Lung (tissue), 12 donors: ENCODE data around the gene ERMAP. TPM values are rescaled to one million over a fixed set of nuclear protein-coding genes. Genes with fewer than 3 reads are reported as not detected.
A peak's percentile ranks its signal among the peaks of the same experiment; 100 is the strongest.

Experiments
- ATAC-seq: fragments of 200-7000 bp; cut with Tn5 transposase; one replicate; pipeline ENCODE4 v1.9.1; 2020; ENCODE audit warnings: moderate number of reproducible peaks; ENCODE audit not compliant: insufficient read depth, low FRiP score
- DNase-seq, 3 donors: peaks; one replicate each; pipeline ENCODE4 v3.0.0-alpha.2; 2013 to 2017
- H3K27ac ChIP-seq, 2 donors: one replicate each; pipeline ENCODE4 v1.5.1; 2013; ENCODE audit warnings: mild to moderate bottlenecking in 2 of 2, moderate library complexity in 2 of 2, control low read depth in 1 of 2, inconsistent platforms in 1 of 2, low read depth in 1 of 2, low read length in 1 of 2
- H3K27me3 ChIP-seq, 3 donors: one replicate each; pipeline ENCODE4 v1.5.1; 2013; ENCODE audit warnings: low read length in 2 of 3; ENCODE audit not compliant: control insufficient read depth in 3 of 3, insufficient read depth in 3 of 3
- H3K36me3 ChIP-seq, 4 donors: one replicate each; pipeline ENCODE4 v1.5.1; 2013; ENCODE audit warnings: low read length in 4 of 4, mild to moderate bottlenecking in 1 of 4, moderate library complexity in 1 of 4; ENCODE audit not compliant: control insufficient read depth in 4 of 4, insufficient read depth in 4 of 4
- H3K4me1 ChIP-seq, 5 donors: one replicate each; pipeline ENCODE4 v1.5.1; 2013; ENCODE audit warnings: low read length in 5 of 5, mild to moderate bottlenecking in 2 of 5, moderate library complexity in 1 of 5; ENCODE audit not compliant: control insufficient read depth in 5 of 5, insufficient read depth in 5 of 5
- H3K4me3 ChIP-seq: one replicate; pipeline ENCODE4 v1.5.1; 2013; ENCODE audit warnings: mild to moderate bottlenecking, control low read depth, moderate library complexity
- H3K9ac ChIP-seq, 2 donors: one replicate each; pipeline ENCODE4 v1.5.1; 2013; ENCODE audit warnings: low read length in 2 of 2, control low read depth in 1 of 2; ENCODE audit not compliant: insufficient read depth in 1 of 2
- H3K9me3 ChIP-seq, 4 donors: one replicate each; pipeline ENCODE4 v1.5.1; 2013; ENCODE audit warnings: low read length in 3 of 4, mild to moderate bottlenecking in 1 of 4, moderate library complexity in 1 of 4; ENCODE audit not compliant: control insufficient read depth in 4 of 4, insufficient read depth in 3 of 4
- WGBS, 2 donors: extraction: QIAGEN DNeasy Blood & Tissue Kit; methylation state at CpG; one replicate each; pipeline ENCODE4 v1.1.7; 2013; 5-methylcytosine and 5-hydroxymethylcytosine counted together
- polyA plus RNA-seq, 2 donors: library from polyadenylated mRNA; stranded (reverse); fragments of 200-250 nt; gene quantifications; one replicate each; pipeline ENCODE4 v1.2.1, GENCODE V29; 2013
- total RNA-seq, 2 donors: library from RNA; depleted of rRNA in 1 of 2; stranded (reverse); fragments of >200 nt in 1 of 2; gene quantifications; one replicate each; pipeline ENCODE4 v1.2.1, GENCODE V29; 2014 to 2021
- TF ChIP-seq, protein P1 (sequence below): IDR thresholded peaks from 2 replicates; pipeline ENCODE4 v1.5.1; 2012; ENCODE audit warnings: mild to moderate bottlenecking; ENCODE audit errors: control extremely low read depth, extremely low read depth
- donor health status: control.
- donor health status: control.
- donor health status: Bipolar disorder and iron deficiency.
- donor health status: healthy.
- donor health status: DM: yes; HTN: yes; CAD: no.

ERMAP gene
- total and polyA plus RNA-seq, 4 donors = 4.8 to 19.8 (median 10.6) TPM

DNA sequence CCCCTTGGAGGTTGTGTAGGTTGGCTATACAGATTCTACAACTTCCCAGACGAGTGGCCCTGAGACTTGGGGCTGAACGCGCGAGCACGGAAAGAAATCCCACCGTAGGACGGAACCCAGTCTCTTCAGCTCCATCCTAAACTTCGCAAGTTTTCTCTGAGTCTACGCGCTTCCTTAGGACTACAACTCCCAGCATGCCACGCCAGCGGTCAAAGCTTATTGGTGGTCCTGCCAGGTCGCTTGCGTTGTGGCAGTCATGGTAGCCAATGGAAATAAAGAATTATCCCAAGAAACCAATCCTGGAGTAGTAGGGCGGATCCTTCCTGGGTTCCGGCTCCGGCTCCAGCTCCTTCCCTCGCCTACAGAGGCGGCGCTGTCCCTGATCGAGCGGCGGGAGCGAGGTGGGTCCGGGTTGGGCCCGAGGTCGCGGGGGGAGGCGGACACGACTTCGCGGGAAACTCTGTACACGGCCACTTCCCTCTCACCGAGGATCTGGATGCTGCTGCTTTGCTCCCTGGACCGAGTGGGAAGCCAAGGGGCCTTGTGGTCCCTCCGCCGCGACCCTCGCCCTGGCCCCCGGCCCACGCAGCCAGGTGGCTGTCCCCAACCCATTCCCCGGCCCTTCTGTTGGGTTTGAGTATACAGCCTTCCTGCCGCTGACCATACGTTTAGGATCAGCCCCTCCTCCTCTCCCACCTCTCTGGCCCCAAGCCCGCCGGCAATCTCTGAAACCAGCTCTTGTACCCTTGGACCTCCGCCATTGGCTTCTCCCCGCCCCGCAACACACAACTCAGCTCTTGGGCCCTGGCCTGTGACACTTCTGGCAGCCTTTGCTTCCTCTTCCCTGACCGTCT, 29.6 kb downstream of the ERMAP start, which contains the start of gene ZNF691:
TSS of gene ZNF691 (plus strand) at position 357 of the 854 bp plus-strand sequence. CDS start 3,046 bp downstream, outside the sequence.
- peak; percentile 96 for ATAC-seq
- peak within 1 kb of the TSS; percentile 68 to 90 for H3K27ac ChIP-seq

DNA sequence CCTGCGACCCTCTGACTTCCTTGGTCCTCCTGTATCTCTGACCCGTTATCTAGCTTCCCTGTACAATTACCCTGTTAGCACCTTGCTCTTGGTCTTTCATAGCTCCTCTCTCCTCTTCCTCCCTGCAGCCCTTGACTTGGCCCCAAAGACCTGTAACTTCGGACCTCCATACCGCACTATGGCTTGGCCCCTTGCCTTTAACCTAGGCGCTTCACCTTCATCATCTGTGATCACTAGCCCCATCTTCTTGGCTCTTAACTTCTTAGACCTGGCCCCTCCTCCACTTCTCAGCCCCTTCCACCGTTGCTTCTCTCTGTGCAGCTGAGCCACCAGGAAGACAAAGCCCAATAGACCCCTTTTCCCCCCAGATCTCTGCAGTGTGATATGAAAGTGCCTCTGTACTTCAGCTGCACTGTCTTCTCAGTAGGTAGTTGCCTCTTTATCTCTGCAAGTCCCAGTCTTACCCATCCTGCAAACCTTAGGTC, 30.2 kb downstream of the ERMAP start:
- H3K27ac ChIP-seq = peak overlapping the region; percentile 34 to 68

More for the DNA sequence above, 29.6 kb downstream of the ERMAP start, which contains the start of gene ZNF691:
- no peaks in the 10 kb centered on the region for H3K27me3 ChIP-seq
- H3K9me3 ChIP-seq = peaks cover 0 to 10% (median 0%) of the 10 kb centered on the region in 4 donors
- peaks cover 2 to 17% (median 6%) of the 10 kb centered on the region in 5 donors for H3K4me1 ChIP-seq
- H3K4me3 ChIP-seq = peak within 1 kb of the TSS; percentile 81
- peak within 1 kb of the TSS; percentile 65 to 85 for H3K9ac ChIP-seq
- 1% methylated on average over 50 of the region's 50 CpGs for WGBS, 2 donors
- TF ChIP-seq, protein P1, sequence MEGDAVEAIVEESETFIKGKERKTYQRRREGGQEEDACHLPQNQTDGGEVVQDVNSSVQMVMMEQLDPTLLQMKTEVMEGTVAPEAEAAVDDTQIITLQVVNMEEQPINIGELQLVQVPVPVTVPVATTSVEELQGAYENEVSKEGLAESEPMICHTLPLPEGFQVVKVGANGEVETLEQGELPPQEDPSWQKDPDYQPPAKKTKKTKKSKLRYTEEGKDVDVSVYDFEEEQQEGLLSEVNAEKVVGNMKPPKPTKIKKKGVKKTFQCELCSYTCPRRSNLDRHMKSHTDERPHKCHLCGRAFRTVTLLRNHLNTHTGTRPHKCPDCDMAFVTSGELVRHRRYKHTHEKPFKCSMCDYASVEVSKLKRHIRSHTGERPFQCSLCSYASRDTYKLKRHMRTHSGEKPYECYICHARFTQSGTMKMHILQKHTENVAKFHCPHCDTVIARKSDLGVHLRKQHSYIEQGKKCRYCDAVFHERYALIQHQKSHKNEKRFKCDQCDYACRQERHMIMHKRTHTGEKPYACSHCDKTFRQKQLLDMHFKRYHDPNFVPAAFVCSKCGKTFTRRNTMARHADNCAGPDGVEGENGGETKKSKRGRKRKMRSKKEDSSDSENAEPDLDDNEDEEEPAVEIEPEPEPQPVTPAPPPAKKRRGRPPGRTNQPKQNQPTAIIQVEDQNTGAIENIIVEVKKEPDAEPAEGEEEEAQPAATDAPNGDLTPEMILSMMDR = peak; percentile 10
- DNase-seq = peak; percentile 96 to 99 (median 98)
- H3K36me3 ChIP-seq = peaks cover 4 to 23% (median 16%) of the 10 kb centered on the region in 4 donors

DNA sequence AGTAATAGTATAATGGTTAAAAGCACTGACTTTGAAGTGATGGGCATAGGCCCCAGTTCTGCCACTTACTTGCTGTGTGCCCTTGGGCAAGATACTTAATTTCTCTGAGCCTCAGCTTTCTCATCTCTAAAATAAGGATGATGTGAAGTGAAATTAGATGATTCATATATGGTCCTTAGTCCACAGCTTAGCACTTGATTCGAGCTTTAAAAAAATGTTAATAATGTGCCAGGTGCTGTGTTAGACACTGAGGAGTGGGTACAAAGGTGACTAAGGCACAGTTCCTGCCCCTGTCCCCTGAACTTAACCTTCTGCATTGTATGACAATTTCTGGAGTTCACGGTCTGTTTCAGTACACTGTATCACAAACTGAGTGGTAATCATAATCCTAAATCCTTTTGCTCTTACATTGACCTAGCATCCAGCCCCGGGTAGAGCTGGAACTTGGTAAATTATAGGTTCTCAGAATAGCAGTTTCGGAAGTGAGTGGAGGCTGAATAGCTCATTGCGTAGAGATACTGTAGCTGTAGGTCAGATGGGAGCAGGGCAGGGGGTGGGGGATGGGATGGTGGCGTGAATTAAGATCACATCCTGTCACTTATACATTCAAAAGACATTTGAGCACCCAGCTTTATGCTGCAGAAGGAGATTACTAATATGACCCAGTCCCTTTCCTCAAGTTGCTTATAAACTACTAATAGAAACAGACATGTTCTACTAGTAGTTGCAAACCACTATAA, 31.0 kb downstream of the ERMAP start:
- ATAC-seq = no peak

More for the DNA sequence above, 30.2 kb downstream of the ERMAP start:
- Histone ChIP-seq H3K27me3 (no peaks in the 10 kb centered on the region), H3K4me3 (peak overlapping the region; percentile 81), H3K36me3 (peaks cover 7 to 27% (median 19%) of the 10 kb centered on the region in 4 donors), H3K9me3 (peaks cover 0 to 11% (median 0%) of the 10 kb centered on the region in 4 donors), H3K9ac (peak overlapping the region; percentile 65 to 85), H3K4me1 (peaks cover 2 to 17% (median 6%) of the 10 kb centered on the region in 5 donors)
- 7 to 9% methylated on average over 6 of the region's 6 CpGs for WGBS, 2 donors
- TF ChIP-seq, protein P1 = no peak
- ATAC-seq (no peak), DNase-seq (no peak)

More for the DNA sequence above, 31.0 kb downstream of the ERMAP start:
- DNase-seq = no peak
- Histone ChIP-seq H3K4me1 (peaks cover 2 to 17% (median 6%) of the 10 kb centered on the region in 5 donors), H3K9me3 (peaks cover 0 to 9% (median 0%) of the 10 kb centered on the region in 4 donors), H3K27me3 (no peaks in the 10 kb centered on the region), H3K36me3 (peaks cover 9 to 25% (median 18%) of the 10 kb centered on the region in 4 donors), H3K27ac (no peak overlapping the region), H3K9ac (no peak overlapping the region), H3K4me3 (no peak overlapping the region)
- WGBS, 2 donors = 74 to 86% methylated on average over 6 of the region's 6 CpGs
- TF ChIP-seq, protein P1 = no peak
